Esophagus squamous epithelium (tissue), 5 donors: ENCODE measurements around the gene RNF223. TPM values are rescaled to one million over a fixed set of nuclear protein-coding genes. Genes with fewer than 3 reads are reported as not detected.

ENCODE experiments used
- DNase-seq: peaks from one replicate; lab custom pipeline; 2025; lab: John Stamatoyannopoulos, UW
- H3K27ac ChIP-seq, 4 donors: fragments of 200-600 bp; sonication (generic); one replicate each; pipeline ENCODE4 v1.5.1; 2016 to 2019; ENCODE audit warnings: mild to moderate bottlenecking in 1 of 4
- H3K27me3 ChIP-seq, 4 donors: fragments of 200-600 bp; sonication (generic); 1 replicate in 3 of 4; 2 replicates in 1 of 4; pipeline versions ENCODE4 v1.5.1 to v1.6.0; 2017 to 2021; ENCODE audit warnings: antibody characterized with exemption in 1 of 4
- H3K36me3 ChIP-seq, 3 donors: fragments of 200-600 bp; sonication (generic); one replicate each; pipeline ENCODE4 v1.5.1; 2016 to 2019
- H3K4me1 ChIP-seq, 3 donors: fragments of 200-600 bp; sonication (generic); one replicate each; pipeline ENCODE4 v1.5.1; 2017 to 2019
- H3K4me3 ChIP-seq, 4 donors: fragments of 200-600 bp; sonication (generic); 1 replicate in 3 of 4; 2 replicates in 1 of 4; pipeline ENCODE4 v1.5.1; 2016 to 2019; ENCODE audit warnings: mild to moderate bottlenecking in 2 of 4, moderate library complexity in 1 of 4
- H3K9me3 ChIP-seq, 3 donors: fragments of 200-600 bp; sonication (generic); one replicate each; pipeline ENCODE4 v1.5.1; 2016 to 2019
- CTCF ChIP-seq, 6 experiments: fragments of 450-650 bp in 4 of 6; fragments of 200-600 bp in 2 of 6; sonication (generic) in 2 of 6; IDR thresholded peaks; one replicate each; pipeline ENCODE4 v1.5.1; 2016 to 2019; ENCODE audit warnings: antibody characterized with exemption in 6 of 6, mild to moderate bottlenecking in 4 of 6, moderate library complexity in 4 of 6
- POLR2A ChIP-seq, 4 donors: fragments of 450-650 bp; IDR thresholded peaks; one replicate each; pipeline ENCODE4 v1.6.1; 2017; ENCODE audit warnings: antibody characterized with exemption in 4 of 4, mild to moderate bottlenecking in 4 of 4, moderate library complexity in 3 of 4
- WGBS, 2 donors: methylation state at CpG; one replicate each; pipeline ENCODE4 v1.1.5; 2018; 5-methylcytosine and 5-hydroxymethylcytosine counted together
- intact Hi-C: fragments of 100-400 bp; cut with DNase I; formaldehyde crosslinking; loops from one replicate; pipeline ENCODE4 v1.15.0; 2022
- total RNA-seq, 4 donors: library from RNA; depleted of rRNA; stranded (reverse); fragments of >200 nt; gene quantifications; one replicate each; pipeline ENCODE4 v1.1.0, GENCODE V29; 2016
- donor health status: DM: yes; HTN: yes; CAD: no.

Gene RNF223
- total RNA-seq, 4 donors from 2014 or later: 11.8 to 25.3 (median 12.3) TPM

GRCh38 chr1:1086911-1087341, 12.8 kb upstream of the RNF223 start:
- intact Hi-C loops: no loop called here
- no peak for DNase-seq
- no CpG with 5 or more reads among the region's 17 CpGs for WGBS, 2 donors

GRCh38 chr1:1085911-1086841, 12.1 kb upstream of the RNF223 start:
- TF ChIP-seq CTCF (IDR thresholded peaks at IDR 0.05) (no peak), POLR2A (IDR thresholded peaks at IDR 0.05) (no peak)
- Histone ChIP-seq H3K9me3 (no peaks in the 10 kb centered on the region), H3K27me3 (no peaks in the 10 kb centered on the region), H3K4me1 (no peaks in the 10 kb centered on the region), H3K27ac (no peak overlapping the region), H3K36me3 (peaks cover 0 to 31% (median 0%) of the 10 kb centered on the region in 3 donors), H3K4me3 (no peak overlapping the region)
- intact Hi-C loops: no loop called here
- DNase-seq: no peak
- 90 to 97% methylated on average over 4 to 21 of the region's 38 CpGs for WGBS, 2 donors

More at GRCh38 chr1:1086911-1087341, 12.8 kb upstream of the RNF223 start:
- Histone ChIP-seq H3K4me1 (no peaks in the 10 kb centered on the region), H3K9me3 (no peaks in the 10 kb centered on the region), H3K4me3 (no peak overlapping the region), H3K27me3 (no peaks in the 10 kb centered on the region), H3K27ac (no peak overlapping the region), H3K36me3 (peaks cover 0 to 31% (median 0%) of the 10 kb centered on the region in 3 donors)
- no peak for TF ChIP-seq CTCF (IDR thresholded peaks at IDR 0.05)
- TF ChIP-seq POLR2A (IDR thresholded peaks at IDR 0.05): no peak

- DNase-seq: no peak
- Histone ChIP-seq H3K4me3 (no peak overlapping the region), H3K27me3 (peaks cover 0 to under 1% (median 0%) of the 10 kb centered on the region in 4 donors), H3K36me3 (peaks cover 0 to 31% (median 0%) of the 10 kb centered on the region in 3 donors), H3K27ac (no peak overlapping the region), H3K4me1 (peaks cover 1 to 3% (median 2%) of the 10 kb centered on the region in 3 donors), H3K9me3 (no peaks in the 10 kb centered on the region)
- TF ChIP-seq CTCF (IDR thresholded peaks at IDR 0.05) (no peak), POLR2A (IDR thresholded peaks at IDR 0.05) (no peak)
- intact Hi-C loops: no loop called here
- 88 to 96% methylated on average over 3 to 7 of the region's 30 CpGs for WGBS, 2 donors
These were observed 11.2 kb upstream of the RNF223 start for GRCh38 chr1:1085171-1085841.

GRCh38 chr1:1084372-1085170, 10.5 kb upstream of the RNF223 start:
- Histone ChIP-seq H3K27ac (no peak overlapping the region), H3K4me3 (no peak overlapping the region), H3K36me3 (peaks cover 0 to 31% (median 0%) of the 10 kb centered on the region in 3 donors), H3K4me1 (peaks cover 8 to 10% (median 9%) of the 10 kb centered on the region in 3 donors), H3K9me3 (no peaks in the 10 kb centered on the region), H3K27me3 (peaks cover 0 to 8% (median 0%) of the 10 kb centered on the region in 4 donors)
- intact Hi-C loops: no loop called here
- TF ChIP-seq CTCF (IDR thresholded peaks at IDR 0.05) (no peak), POLR2A (IDR thresholded peaks at IDR 0.05) (no peak)
- WGBS, 2 donors: 80 to 89% methylated on average over 4 to 9 of the region's 38 CpGs
- no peak for DNase-seq
